ENCODE data around the gene ZNF385D. TPM values are rescaled to one million over a fixed set of nuclear protein-coding genes. Genes with fewer than 3 reads are reported as not detected.

The ZNF385D gene
- total and polyA plus RNA-seq, 4 donors = 0.17 to 30.9 (median 1.9) TPM

DNA sequence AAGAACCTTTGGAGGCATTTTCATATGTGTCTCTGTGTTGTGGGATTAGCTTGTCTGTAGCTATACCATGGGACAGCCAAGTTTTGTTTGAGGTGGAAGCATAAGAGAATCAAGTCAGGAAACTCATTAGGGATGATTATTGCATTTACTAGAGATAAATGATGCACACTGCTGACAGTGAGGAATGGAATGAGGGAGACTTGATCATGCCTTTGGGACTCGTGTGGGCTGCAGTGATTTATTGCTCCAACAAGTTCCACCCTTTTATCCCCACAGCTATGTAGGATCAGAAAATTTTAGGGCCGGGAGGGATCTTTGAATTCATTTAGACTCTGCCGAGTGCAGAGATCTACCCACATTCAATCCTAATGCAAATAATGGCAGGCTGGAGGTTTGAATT lies 16.3 kb downstream of the ZNF385D start:
- WGBS, 2 donors = 79 to 82% methylated on average over 3 of the region's 3 CpGs
- ATAC-seq (ENCODE audit: insufficient read depth, low FRiP score) (no peak), DNase-seq (no peak)
- Histone ChIP-seq H3K27ac (ENCODE audit: low read depth in 1 of 2, low read length in 1 of 2) (no peak overlapping the region), H3K36me3 (ENCODE audit: control insufficient read depth in 4 of 4, insufficient read depth in 4 of 4, low read length in 4 of 4) (no peaks in the 10 kb centered on the region), H3K4me1 (ENCODE audit: control insufficient read depth in 5 of 5, insufficient read depth in 5 of 5, low read length in 5 of 5) (peaks cover 0 to 13% (median 0%) of the 10 kb centered on the region in 5 donors), H3K27me3 (ENCODE audit: control insufficient read depth in 3 of 3, insufficient read depth in 3 of 3, low read length in 2 of 3) (no peaks in the 10 kb centered on the region), H3K4me3 (no peak overlapping the region), H3K9me3 (ENCODE audit: control insufficient read depth in 4 of 4, insufficient read depth in 3 of 4, low read length in 3 of 4) (no peaks in the 10 kb centered on the region), H3K9ac (ENCODE audit: insufficient read depth in 1 of 2, low read length in 2 of 2) (no peak overlapping the region)
- no peak for TF ChIP-seq CTCF (IDR thresholded peaks at IDR 0.05; ENCODE audit: control extremely low read depth, extremely low read depth)

DNA sequence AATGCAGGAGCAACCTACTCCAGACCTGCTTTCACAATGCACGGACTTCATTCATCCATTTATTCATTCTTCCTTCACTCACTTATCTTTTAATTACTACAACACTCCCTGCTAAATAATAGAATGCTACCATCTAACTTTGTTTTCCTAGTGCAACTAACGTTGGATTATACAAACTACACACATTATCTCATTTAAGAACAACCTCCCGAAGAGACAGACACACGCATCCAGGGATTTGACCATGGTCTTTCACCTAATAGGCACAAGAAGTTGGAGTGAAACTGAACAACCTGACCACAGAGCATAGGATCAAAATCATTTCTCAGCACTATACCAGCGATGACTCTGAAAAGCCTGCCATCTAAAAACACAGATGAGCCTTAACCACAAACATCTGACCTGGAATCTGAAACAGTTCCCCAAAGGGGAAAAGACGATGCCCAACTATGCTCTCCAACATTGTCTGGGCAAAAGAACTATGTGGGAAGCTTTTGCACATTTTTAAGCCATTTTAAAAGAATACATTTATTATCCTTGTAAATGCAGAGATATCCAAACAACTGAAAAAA lies 21.0 kb downstream of the ZNF385D start:
- Histone ChIP-seq H3K36me3 (ENCODE audit: control insufficient read depth in 4 of 4, insufficient read depth in 4 of 4, low read length in 4 of 4) (no peaks in the 10 kb centered on the region), H3K9me3 (ENCODE audit: control insufficient read depth in 4 of 4, insufficient read depth in 3 of 4, low read length in 3 of 4) (peaks cover 0 to 2% (median 0%) of the 10 kb centered on the region in 4 donors), H3K27me3 (ENCODE audit: control insufficient read depth in 3 of 3, insufficient read depth in 3 of 3, low read length in 2 of 3) (no peaks in the 10 kb centered on the region), H3K27ac (ENCODE audit: low read depth in 1 of 2, low read length in 1 of 2) (no peak overlapping the region), H3K4me1 (ENCODE audit: control insufficient read depth in 5 of 5, insufficient read depth in 5 of 5, low read length in 5 of 5) (peaks cover 0 to 10% (median 0%) of the 10 kb centered on the region in 5 donors), H3K9ac (ENCODE audit: insufficient read depth in 1 of 2, low read length in 2 of 2) (no peak overlapping the region), H3K4me3 (no peak overlapping the region)
- ATAC-seq (ENCODE audit: insufficient read depth, low FRiP score) (no peak), DNase-seq (no peak)
- WGBS, 2 donors = 78 to 85% methylated on average over 6 of the region's 6 CpGs
- TF ChIP-seq CTCF (IDR thresholded peaks at IDR 0.05; ENCODE audit: control extremely low read depth, extremely low read depth) = no peak

GRCh38 chr3:21729331-21729730 lies 21.7 kb downstream of the ZNF385D start:
- no peaks in the 10 kb centered on the region for H3K27me3 ChIP-seq (ENCODE audit: control insufficient read depth in 3 of 3, insufficient read depth in 3 of 3, low read length in 2 of 3)
- ATAC-seq (ENCODE audit: insufficient read depth, low FRiP score) (no peak), DNase-seq (no peak)
- no peak overlapping the region for H3K27ac ChIP-seq (ENCODE audit: low read depth in 1 of 2, low read length in 1 of 2)
- 33 to 36% methylated on average over 1 of the region's 1 CpG for WGBS, 2 donors
- no peak overlapping the region for H3K4me3 ChIP-seq
- peaks cover 0 to 9% (median 0%) of the 10 kb centered on the region in 5 donors for H3K4me1 ChIP-seq (ENCODE audit: control insufficient read depth in 5 of 5, insufficient read depth in 5 of 5, low read length in 5 of 5)
- H3K36me3 ChIP-seq (ENCODE audit: control insufficient read depth in 4 of 4, insufficient read depth in 4 of 4, low read length in 4 of 4) = no peaks in the 10 kb centered on the region
- no peak overlapping the region for H3K9ac ChIP-seq (ENCODE audit: insufficient read depth in 1 of 2, low read length in 2 of 2)
- TF ChIP-seq CTCF (IDR thresholded peaks at IDR 0.05; ENCODE audit: control extremely low read depth, extremely low read depth) = no peak
- H3K9me3 ChIP-seq (ENCODE audit: control insufficient read depth in 4 of 4, insufficient read depth in 3 of 4, low read length in 3 of 4) = peaks cover 0 to 2% (median 0%) of the 10 kb centered on the region in 4 donors

DNA sequence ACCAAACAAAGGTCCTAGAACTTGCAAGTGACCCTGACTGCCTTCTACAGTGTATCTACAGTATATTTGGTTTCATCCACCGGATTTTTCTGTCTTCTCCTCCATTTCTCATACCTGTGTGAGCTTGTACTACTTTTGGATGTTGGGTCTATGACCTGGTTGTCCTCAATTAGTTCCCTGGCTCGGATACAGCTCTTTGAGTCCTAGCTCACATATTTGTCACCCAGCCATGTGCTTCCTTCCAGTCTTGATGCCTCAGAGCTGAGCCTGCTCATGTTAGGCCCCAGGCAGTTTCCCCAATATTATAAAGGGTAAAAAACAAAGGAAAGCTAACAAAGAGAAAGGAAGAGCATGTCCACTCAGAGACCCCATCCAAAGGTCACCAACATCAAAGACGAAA lies 28.2 kb downstream of the ZNF385D start:
- no peak for ATAC-seq (ENCODE audit: insufficient read depth, low FRiP score)
- no peak for DNase-seq
- Histone ChIP-seq H3K4me3 (no peak overlapping the region), H3K9ac (ENCODE audit: insufficient read depth in 1 of 2, low read length in 2 of 2) (no peak overlapping the region), H3K4me1 (ENCODE audit: control insufficient read depth in 5 of 5, insufficient read depth in 5 of 5, low read length in 5 of 5) (peaks cover 0 to 2% (median 0%) of the 10 kb centered on the region in 5 donors), H3K36me3 (ENCODE audit: control insufficient read depth in 4 of 4, insufficient read depth in 4 of 4, low read length in 4 of 4) (no peaks in the 10 kb centered on the region), H3K27me3 (ENCODE audit: control insufficient read depth in 3 of 3, insufficient read depth in 3 of 3, low read length in 2 of 3) (no peaks in the 10 kb centered on the region), H3K9me3 (ENCODE audit: control insufficient read depth in 4 of 4, insufficient read depth in 3 of 4, low read length in 3 of 4) (peaks cover 0 to 2% (median 0%) of the 10 kb centered on the region in 4 donors), H3K27ac (ENCODE audit: low read depth in 1 of 2, low read length in 1 of 2) (no peak overlapping the region)
- 71 to 75% methylated on average over 3 of the region's 3 CpGs for WGBS, 2 donors
- no peak for TF ChIP-seq CTCF (IDR thresholded peaks at IDR 0.05; ENCODE audit: control extremely low read depth, extremely low read depth)

Data from lung (tissue), 12 donors.